Measurements from ENCODE around the gene SFXN4.

GRCh38 chr10:119103903-119104653 is 61.4 kb downstream of the SFXN4 start, which contains the start of gene DENND10:
- TF ChIP-seq CTCF (conservative IDR thresholded peaks at IDR 0.05) (no peak), ZFX (IDR thresholded peaks at IDR 0.05) (peak; percentile 97)

Measured in C4-2B (cell line).